Trophoblast cell (in vitro differentiated cells and primary cell): ENCODE measurements around the gene OARD1. TPM values are rescaled to one million over a fixed set of nuclear protein-coding genes. Genes with fewer than 3 reads are reported as not detected.
"Not testable (repeated sequence)": the region's sequence is repeated elsewhere in the genome, so short reads cannot be mapped to it uniquely, and the experiment has no call there.

Experiments used
- DNase-seq, 2 donors: peaks; one replicate each; pipeline ENCODE4 v3.0.0-alpha.2; 2016
- H2AFZ ChIP-seq: 2 replicates; pipeline ENCODE4 v1.6.1; 2013; ENCODE audit warnings: low read length, moderate library complexity, mild to moderate bottlenecking; ENCODE audit not compliant: insufficient read depth, poor library complexity
- H2AK5ac ChIP-seq: 2 replicates; pipeline ENCODE4 v1.6.1; 2013; ENCODE audit warnings: mild to moderate bottlenecking, low read length
- H2BK120ac ChIP-seq: 2 replicates; pipeline ENCODE4 v1.6.1; 2013; ENCODE audit warnings: low read length, mild to moderate bottlenecking, moderate library complexity; ENCODE audit not compliant: insufficient read depth, poor library complexity
- H2BK12ac ChIP-seq: 2 replicates; pipeline ENCODE4 v1.6.1; 2013; ENCODE audit warnings: mild to moderate bottlenecking, low read length, moderate library complexity
- H2BK5ac ChIP-seq: 2 replicates; pipeline ENCODE4 v1.6.1; 2013; ENCODE audit warnings: low read length, low read depth, moderate library complexity, mild to moderate bottlenecking; ENCODE audit not compliant: poor library complexity
- H3K14ac ChIP-seq: 2 replicates; pipeline ENCODE4 v1.6.1; 2013; ENCODE audit warnings: mild to moderate bottlenecking, low read length
- H3K18ac ChIP-seq: 2 replicates; pipeline ENCODE4 v1.6.1; 2013; ENCODE audit warnings: mild to moderate bottlenecking, low read length
- H3K23ac ChIP-seq: 2 replicates; pipeline ENCODE4 v1.6.1; 2013; ENCODE audit warnings: low read length
- H3K27ac ChIP-seq: 2 replicates; pipeline ENCODE4 v1.5.1; 2013; ENCODE audit warnings: low read depth, mild to moderate bottlenecking, inconsistent platforms, low read length, moderate library complexity
- H3K27me3 ChIP-seq: 2 replicates; pipeline ENCODE4 v1.6.1; 2013; ENCODE audit warnings: inconsistent platforms, mild to moderate bottlenecking, low read length, moderate library complexity; ENCODE audit not compliant: insufficient read depth
- H3K36me3 ChIP-seq, 2 experiments: 1 replicate in 1 of 2; 2 replicates in 1 of 2; pipeline ENCODE4 v1.6.1; 2013; ENCODE audit warnings: low read length in 2 of 2, mild to moderate bottlenecking in 2 of 2, moderate library complexity in 1 of 2; ENCODE audit not compliant: insufficient read depth in 2 of 2, control insufficient read depth in 1 of 2
- H3K4ac ChIP-seq: 2 replicates; pipeline ENCODE4 v1.6.1; 2013; ENCODE audit warnings: low read depth, mild to moderate bottlenecking, low read length, moderate library complexity
- H3K4me1 ChIP-seq, 2 experiments: 1 replicate in 1 of 2; 2 replicates in 1 of 2; pipeline ENCODE4 v1.6.1; 2013; ENCODE audit warnings: low read length in 2 of 2, mild to moderate bottlenecking in 2 of 2, moderate library complexity in 1 of 2; ENCODE audit not compliant: insufficient read depth in 2 of 2, control insufficient read depth in 1 of 2
- H3K4me2 ChIP-seq: 2 replicates; pipeline ENCODE4 v1.6.1; 2013; ENCODE audit warnings: inconsistent platforms, mild to moderate bottlenecking, low read length, moderate library complexity
- H3K4me3 ChIP-seq: 2 replicates; pipeline ENCODE4 v1.5.1; 2013; ENCODE audit warnings: mild to moderate bottlenecking, low read depth, low read length, inconsistent platforms
- H3K79me1 ChIP-seq: one replicate; pipeline ENCODE4 v1.6.1; 2013; ENCODE audit warnings: low read length
- H3K79me2 ChIP-seq: 2 replicates; pipeline ENCODE4 v1.6.1; 2013; ENCODE audit warnings: low read length, mild to moderate bottlenecking; ENCODE audit not compliant: control insufficient read depth, insufficient read depth, poor library complexity
- H3K9ac ChIP-seq: 2 replicates; pipeline ENCODE4 v1.6.1; 2013; ENCODE audit warnings: mild to moderate bottlenecking, low read length
- H3K9me3 ChIP-seq: 2 replicates; pipeline ENCODE4 v1.6.1; 2013; ENCODE audit warnings: low read depth, mild to moderate bottlenecking, control low read depth, inconsistent platforms, low read length; ENCODE audit not compliant: insufficient read depth
- H4K12ac ChIP-seq: 2 replicates; pipeline ENCODE4 v1.6.1; 2013; ENCODE audit warnings: low read depth, mild to moderate bottlenecking, low read length, moderate library complexity
- H4K8ac ChIP-seq: 2 replicates; pipeline ENCODE4 v1.6.1; 2013; ENCODE audit warnings: low read depth, mild to moderate bottlenecking, low read length, moderate library complexity
- H4K91ac ChIP-seq: one replicate; pipeline ENCODE4 v1.6.1; 2013; ENCODE audit warnings: low read depth, mild to moderate bottlenecking, low read length, moderate library complexity
- WGBS: extraction: QIAGEN DNeasy Blood & Tissue Kit; methylation state at CpG from one replicate; pipeline ENCODE4 v1.1.7; 2013; ENCODE audit warnings: missing lambda C conversion rate; ENCODE audit not compliant: insufficient read length, insufficient coverage; ENCODE audit errors: extremely low coverage; 5-methylcytosine and 5-hydroxymethylcytosine counted together
- polyA plus RNA-seq: library from polyadenylated mRNA; stranded (reverse); fragments of 200-250 nt; gene quantifications from 2 replicates; pipeline ENCODE4 v1.2.3, GENCODE V29; 2013

OARD1 gene
- polyA plus RNA-seq: 31.8 TPM in 2 replicates

GRCh38 chr6:41071923-41072835 lies at the start of gene OARD1:
TSS of gene OARD1 (minus strand) at chr6:41072356. CDS start at chr6:41071634, 722 bp downstream.
- Histone ChIP-seq H3K27me3 (no peaks in the 10 kb centered on the region), H2BK12ac (peak within 1 kb of the TSS; percentile 52), H4K12ac (peak within 1 kb of the TSS; percentile 100), H3K79me1 (peaks cover 19% of the 10 kb centered on the region), H3K4ac (peak within 1 kb of the TSS; percentile 100), H3K36me3 (peaks cover under 1 to 2% of the 10 kb centered on the region in 2 experiments), H4K91ac (peak within 1 kb of the TSS; percentile 100), H2BK5ac (peak within 1 kb of the TSS; percentile 99), H2AK5ac (peak within 1 kb of the TSS; percentile 100), H3K23ac (no peak within 1 kb of the TSS), H4K8ac (peak within 1 kb of the TSS; percentile 98), H2BK120ac (peak within 1 kb of the TSS; percentile 100), H3K9me3 (no peaks in the 10 kb centered on the region), H3K27ac (peak within 1 kb of the TSS; percentile 90), H2AFZ (peak within 1 kb of the TSS; percentile 100), H3K9ac (peak within 1 kb of the TSS; percentile 95), H3K4me2 (peak within 1 kb of the TSS; percentile 95), H3K14ac (peak within 1 kb of the TSS; percentile 100), H3K4me1 (peaks cover 2 to 4% of the 10 kb centered on the region in 2 experiments), H3K18ac (peak within 1 kb of the TSS; percentile 100), H3K4me3 (peak within 1 kb of the TSS; percentile 91), H3K79me2 (peaks cover 21% of the 10 kb centered on the region)
- no CpG with 5 or more reads among the region's 63 CpGs for WGBS
- peak; percentile 100 for DNase-seq

GRCh38 chr6:41120058-41120457 lies 47.9 kb upstream of the OARD1 start:
- WGBS: no CpG with 5 or more reads among the region's 1 CpG
- Histone ChIP-seq H3K4me2 (no peak overlapping the region), H3K79me1 (no peaks in the 10 kb centered on the region)

DNA sequence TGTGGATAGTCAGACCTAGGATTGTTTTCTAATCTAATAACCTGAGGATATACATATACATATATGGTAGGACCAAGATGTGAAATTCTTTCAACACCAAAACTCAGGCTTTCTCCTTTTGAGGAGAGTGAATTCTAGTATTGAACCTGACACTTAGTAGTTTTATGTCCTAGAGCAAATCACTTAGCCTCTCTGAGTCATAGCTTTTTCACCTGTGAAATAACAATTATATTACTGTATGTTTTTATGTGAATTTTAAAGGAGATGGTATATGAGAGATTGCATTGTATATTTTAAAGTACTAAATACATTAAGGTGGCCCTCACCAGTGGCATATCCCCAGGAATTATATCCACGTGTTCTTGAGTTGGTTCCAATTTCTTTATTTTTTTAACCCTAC lies 47.4 kb upstream of the OARD1 start:
- H3K27ac ChIP-seq: no peak overlapping the region
- no peaks in the 10 kb centered on the region for H3K27me3 ChIP-seq

More at GRCh38 chr6:41120058-41120457, 47.9 kb upstream of the OARD1 start:
- no peak overlapping the region for H3K9ac ChIP-seq
- H3K36me3 ChIP-seq: no peaks in the 10 kb centered on the region
- no peaks in the 10 kb centered on the region for H3K79me2 ChIP-seq
- no peak overlapping the region for H2AFZ ChIP-seq
- H4K91ac ChIP-seq: no peak overlapping the region
- no peak overlapping the region for H2BK5ac ChIP-seq
- no peak overlapping the region for H2AK5ac ChIP-seq
- H3K18ac ChIP-seq: no peak overlapping the region
- H2BK120ac ChIP-seq: no peak overlapping the region
- H3K9me3 ChIP-seq: no peaks in the 10 kb centered on the region
- no peaks in the 10 kb centered on the region for H3K27me3 ChIP-seq
- H3K27ac ChIP-seq: no peak overlapping the region
- no peak overlapping the region for H3K4me3 ChIP-seq
- H4K12ac ChIP-seq: no peak overlapping the region
- H3K4me1 ChIP-seq: no peaks in the 10 kb centered on the region
- H4K8ac ChIP-seq: no peak overlapping the region
- H3K4ac ChIP-seq: no peak overlapping the region
- H3K23ac ChIP-seq: no peak overlapping the region
- DNase-seq: no peak
- H2BK12ac ChIP-seq: no peak overlapping the region
- no peak overlapping the region for H3K14ac ChIP-seq

GRCh38 chr6:41115027-41115426 lies 42.9 kb upstream of the OARD1 start:
- H2BK5ac ChIP-seq, H4K91ac ChIP-seq, H3K4ac ChIP-seq, H3K9me3 ChIP-seq, H3K18ac ChIP-seq, H3K79me2 ChIP-seq, H3K4me1 ChIP-seq, H3K4me2 ChIP-seq, DNase-seq, H3K9ac ChIP-seq, H2BK120ac ChIP-seq, H2AFZ ChIP-seq, H4K12ac ChIP-seq, H4K8ac ChIP-seq, H3K36me3 ChIP-seq, H3K27me3 ChIP-seq, H3K79me1 ChIP-seq, H2AK5ac ChIP-seq, H3K14ac ChIP-seq, H3K4me3 ChIP-seq, H3K23ac ChIP-seq, H3K27ac ChIP-seq, H2BK12ac ChIP-seq: not testable (repeated sequence)
- no CpG with 5 or more reads among the region's 2 CpGs for WGBS

More for the DNA sequence above, 47.4 kb upstream of the OARD1 start:
- Histone ChIP-seq H3K23ac (no peak overlapping the region), H3K4ac (no peak overlapping the region), H2BK12ac (no peak overlapping the region), H2AK5ac (no peak overlapping the region), H3K79me1 (no peaks in the 10 kb centered on the region), H3K79me2 (no peaks in the 10 kb centered on the region), H3K4me2 (no peak overlapping the region), H3K36me3 (no peaks in the 10 kb centered on the region), H4K91ac (no peak overlapping the region), H3K9me3 (no peaks in the 10 kb centered on the region), H2AFZ (no peak overlapping the region), H3K9ac (no peak overlapping the region), H3K14ac (no peak overlapping the region), H4K12ac (no peak overlapping the region), H2BK120ac (no peak overlapping the region), H3K4me3 (no peak overlapping the region), H3K4me1 (no peaks in the 10 kb centered on the region), H4K8ac (no peak overlapping the region), H3K18ac (no peak overlapping the region), H2BK5ac (no peak overlapping the region)
- no peak for DNase-seq
- no CpG with 5 or more reads among the region's 1 CpG for WGBS
